ENCODE data around the gene FLYWCH2. TPM values are rescaled to one million over a fixed set of nuclear protein-coding genes. Genes with fewer than 3 reads are reported as not detected.

Gene FLYWCH2
- total and polyA plus RNA-seq, 2 of the 13 experiments (the other 11 are each of a cell fraction or from before 2014, with no cell fraction given), result 16.9 to 19.8 TPM

GRCh38 chr16:2905241-2905987, 22.4 kb downstream of the FLYWCH2 start (continued):
- TF ChIP-seq, protein P1, sequence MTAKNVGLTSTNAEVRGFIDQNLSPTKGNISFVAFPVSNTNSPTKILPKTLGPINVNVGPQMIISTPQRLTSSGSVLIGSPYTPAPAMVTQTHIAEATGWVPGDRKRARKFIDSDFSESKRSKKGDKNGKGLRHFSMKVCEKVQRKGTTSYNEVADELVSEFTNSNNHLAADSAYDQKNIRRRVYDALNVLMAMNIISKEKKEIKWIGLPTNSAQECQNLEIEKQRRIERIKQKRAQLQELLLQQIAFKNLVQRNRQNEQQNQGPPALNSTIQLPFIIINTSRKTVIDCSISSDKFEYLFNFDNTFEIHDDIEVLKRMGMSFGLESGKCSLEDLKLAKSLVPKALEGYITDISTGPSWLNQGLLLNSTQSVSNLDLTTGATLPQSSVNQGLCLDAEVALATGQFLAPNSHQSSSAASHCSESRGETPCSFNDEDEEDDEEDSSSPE (CRISPR knock-in tag; IDR thresholded peaks at IDR 0.05), result peak; percentile 90
- 0 out of 2 replicates have a peak, but pooled peaks have one; percentile 62 for TF ChIP-seq ZBTB2 (CRISPR knock-in tag; IDR thresholded peaks at IDR 0.05; ENCODE audit: low read depth)
- TF ChIP-seq, protein P2, sequence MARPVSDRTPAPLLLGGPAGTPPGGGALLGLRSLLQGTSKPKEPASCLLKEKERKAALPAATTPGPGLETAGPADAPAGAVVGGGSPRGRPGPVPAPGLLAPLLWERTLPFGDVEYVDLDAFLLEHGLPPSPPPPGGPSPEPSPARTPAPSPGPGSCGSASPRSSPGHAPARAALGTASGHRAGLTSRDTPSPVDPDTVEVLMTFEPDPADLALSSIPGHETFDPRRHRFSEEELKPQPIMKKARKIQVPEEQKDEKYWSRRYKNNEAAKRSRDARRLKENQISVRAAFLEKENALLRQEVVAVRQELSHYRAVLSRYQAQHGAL (CRISPR knock-in tag; IDR thresholded peaks at IDR 0.05; ENCODE audit: not compliant biosample characterization), result no peak
- TF ChIP-seq ZNF460 (CRISPR knock-in tag; IDR thresholded peaks at IDR 0.05; ENCODE audit: borderline replicate concordance), result no peak
- no peak for TF ChIP-seq U2AF1 (optimal IDR thresholded peaks at IDR 0.05; ENCODE audit: low read depth, low read length)
- TF ChIP-seq USF2 (IDR thresholded peaks at IDR 0.05; ENCODE audit: low read depth, low read length), result no peak
- no peak for TF ChIP-seq USF2 (CRISPR knock-in tag; IDR thresholded peaks at IDR 0.05; ENCODE audit: borderline replicate concordance)
- TF ChIP-seq ZNF788 (CRISPR knock-in tag; IDR thresholded peaks at IDR 0.05; ENCODE audit: borderline replicate concordance), result peak; percentile 49; the same call in 1 of the 2 replicates
- 0 out of 2 replicates have a peak, but pooled peaks have one; percentile 17 for TF ChIP-seq ZNF136 (CRISPR knock-in tag; IDR thresholded peaks at IDR 0.05; ENCODE audit: low read depth)
- TF ChIP-seq HNF4A (CRISPR knock-in tag; IDR thresholded peaks at IDR 0.05), result no peak
- TF ChIP-seq RFXANK (CRISPR knock-in tag; IDR thresholded peaks at IDR 0.05), result no peak
- TF ChIP-seq ZNF337 (CRISPR knock-in tag; IDR thresholded peaks at IDR 0.05; ENCODE audit: borderline replicate concordance, low read depth), result no peak
- TF ChIP-seq MLX (CRISPR knock-in tag; IDR thresholded peaks at IDR 0.05), result peak; percentile 45; the same call in 1 of the 2 replicates
- no peak for TF ChIP-seq ZNF572 (CRISPR knock-in tag; IDR thresholded peaks at IDR 0.05)
- peak; percentile 88; the same call in 1 of the 2 replicates for TF ChIP-seq POLR2AphosphoS2 (IDR thresholded peaks at IDR 0.05; ENCODE audit: low read depth, low read length)
- TF ChIP-seq ZKSCAN8 (CRISPR knock-in tag; IDR thresholded peaks at IDR 0.05; ENCODE audit: borderline replicate concordance), result peak; percentile 40; the same call in 1 of the 2 replicates
- TF ChIP-seq, protein P3, sequence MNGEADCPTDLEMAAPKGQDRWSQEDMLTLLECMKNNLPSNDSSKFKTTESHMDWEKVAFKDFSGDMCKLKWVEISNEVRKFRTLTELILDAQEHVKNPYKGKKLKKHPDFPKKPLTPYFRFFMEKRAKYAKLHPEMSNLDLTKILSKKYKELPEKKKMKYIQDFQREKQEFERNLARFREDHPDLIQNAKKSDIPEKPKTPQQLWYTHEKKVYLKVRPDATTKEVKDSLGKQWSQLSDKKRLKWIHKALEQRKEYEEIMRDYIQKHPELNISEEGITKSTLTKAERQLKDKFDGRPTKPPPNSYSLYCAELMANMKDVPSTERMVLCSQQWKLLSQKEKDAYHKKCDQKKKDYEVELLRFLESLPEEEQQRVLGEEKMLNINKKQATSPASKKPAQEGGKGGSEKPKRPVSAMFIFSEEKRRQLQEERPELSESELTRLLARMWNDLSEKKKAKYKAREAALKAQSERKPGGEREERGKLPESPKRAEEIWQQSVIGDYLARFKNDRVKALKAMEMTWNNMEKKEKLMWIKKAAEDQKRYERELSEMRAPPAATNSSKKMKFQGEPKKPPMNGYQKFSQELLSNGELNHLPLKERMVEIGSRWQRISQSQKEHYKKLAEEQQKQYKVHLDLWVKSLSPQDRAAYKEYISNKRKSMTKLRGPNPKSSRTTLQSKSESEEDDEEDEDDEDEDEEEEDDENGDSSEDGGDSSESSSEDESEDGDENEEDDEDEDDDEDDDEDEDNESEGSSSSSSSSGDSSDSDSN (CRISPR knock-in tag; IDR thresholded peaks at IDR 0.05), result peak; percentile 74

All from HepG2 (cell line).